Neural cell (in vitro differentiated cells): ENCODE results near the gene MT4. TPM values are rescaled to one million over a fixed set of nuclear protein-coding genes. Genes with fewer than 3 reads are reported as not detected.

Experiments used
- H2AFZ ChIP-seq: fragments of 200-600, 300-800 bp; sonication (generic), shearing (Covaris generic); 2 replicates; pipeline ENCODE4 v1.6.0; 2014; ENCODE audit warnings: low read depth, mild to moderate bottlenecking, antibody characterized with exemption, low read length, moderate library complexity
- H3F3A ChIP-seq: fragments of 200-600 bp; shearing (Covaris generic); 2 replicates; pipeline ENCODE4 v1.6.1; 2016; ENCODE audit warnings: mild to moderate bottlenecking, moderate library complexity, mixed read lengths, antibody characterized with exemption, low read length; ENCODE audit not compliant: insufficient read depth, poor library complexity, severe bottlenecking
- H3K27ac ChIP-seq: fragments of 200-600, 300-800 bp; sonication (generic), shearing (Covaris generic); 2 replicates; pipeline ENCODE4 v1.5.1; 2014; ENCODE audit warnings: mild to moderate bottlenecking, low read length, moderate library complexity
- H3K27me3 ChIP-seq: fragments of 300-800, 200-600 bp; sonication (generic), shearing (Covaris generic); 2 replicates; pipeline ENCODE4 v1.6.0; 2014; ENCODE audit warnings: mild to moderate bottlenecking, low read depth, low read length, moderate library complexity; ENCODE audit not compliant: insufficient read depth
- H3K36me3 ChIP-seq: fragments of 300-800, 200-600 bp; sonication (generic), shearing (Covaris generic); 2 replicates; pipeline ENCODE4 v1.5.1; 2014; ENCODE audit warnings: mild to moderate bottlenecking, antibody characterized with exemption, low read length, moderate library complexity; ENCODE audit not compliant: insufficient read depth
- H3K4me2 ChIP-seq: fragments of 300-800, 200-600 bp; sonication (generic), shearing (Covaris generic); 2 replicates; pipeline ENCODE4 v1.6.0; 2014; ENCODE audit warnings: mild to moderate bottlenecking, low read length
- H3K4me3 ChIP-seq: fragments of 300-800, 200-600 bp; sonication (generic), shearing (Covaris generic); 2 replicates; pipeline ENCODE4 v1.5.1; 2014; ENCODE audit warnings: mild to moderate bottlenecking, low read length, moderate library complexity
- H3K79me2 ChIP-seq: fragments of 200-600 bp; shearing (Covaris generic); replicated peaks from 2 replicates; pipeline ENCODE4 v1.6.0; 2014; ENCODE audit warnings: mild to moderate bottlenecking, low read length, moderate library complexity; ENCODE audit not compliant: insufficient read depth
- H3K9ac ChIP-seq: fragments of 300-800, 200-600 bp; sonication (generic), shearing (Covaris generic); 2 replicates; pipeline ENCODE4 v1.6.1; 2016; ENCODE audit warnings: mild to moderate bottlenecking, low read length, mixed read lengths
- H3K9me2 ChIP-seq: fragments of 200-600 bp; shearing (Covaris generic); 2 replicates; pipeline ENCODE4 v1.6.1; 2016; ENCODE audit warnings: mild to moderate bottlenecking, low read length, mixed read lengths; ENCODE audit not compliant: insufficient read depth
- H3K9me3 ChIP-seq: fragments of 200-600, 300-800 bp; sonication (generic), shearing (Covaris generic); 2 replicates; pipeline ENCODE4 v1.6.1; 2016; ENCODE audit warnings: mild to moderate bottlenecking, mixed run types, low read length, moderate library complexity, mixed read lengths
- H4K20me1 ChIP-seq: fragments of 200-600 bp; shearing (Covaris generic); 2 replicates; pipeline ENCODE4 v1.6.1; 2016; ENCODE audit warnings: mild to moderate bottlenecking, mixed run types; ENCODE audit not compliant: insufficient read depth
- EP300 ChIP-seq: fragments of 450-650 bp; conservative IDR thresholded peaks from 2 replicates; pipeline ENCODE4 v1.6.1; 2014; ENCODE audit warnings: antibody characterized with exemption, mild to moderate bottlenecking, moderate library complexity; ENCODE audit not compliant: poor library complexity, severe bottlenecking
- EZH2 ChIP-seq: fragments of 200-600, 300-800 bp; shearing (Covaris generic), sonication (generic); IDR thresholded peaks from 2 replicates; pipeline ENCODE4 v1.6.1; 2014; ENCODE audit warnings: antibody characterized with exemption, low read length, borderline replicate concordance, mild to moderate bottlenecking; ENCODE audit not compliant: insufficient read depth, poor library complexity, severe bottlenecking
- MXI1 ChIP-seq: fragments of 450-650 bp; conservative IDR thresholded peaks from 2 replicates; pipeline ENCODE4 v1.6.1; 2014; ENCODE audit warnings: antibody characterized with exemption, mild to moderate bottlenecking; ENCODE audit not compliant: poor library complexity, severe bottlenecking
- POLR2AphosphoS5 ChIP-seq: IDR thresholded peaks from 2 replicates; pipeline ENCODE4 v1.6.1; 2012
- RAD21 ChIP-seq: fragments of 450-650 bp; conservative IDR thresholded peaks from 2 replicates; pipeline ENCODE4 v1.6.1; 2014; ENCODE audit warnings: antibody characterized with exemption, mild to moderate bottlenecking, moderate library complexity
- SMC3 ChIP-seq: fragments of 450-650 bp; conservative IDR thresholded peaks from 2 replicates; pipeline ENCODE4 v1.6.1; 2014; ENCODE audit warnings: antibody characterized with exemption, mild to moderate bottlenecking, moderate library complexity; ENCODE audit not compliant: poor library complexity
- TAF1 ChIP-seq: IDR thresholded peaks from 2 replicates; pipeline ENCODE4 v1.6.1; 2012; ENCODE audit warnings: low read depth
- polyA plus RNA-seq: library from polyadenylated mRNA; depleted of rRNA; stranded (reverse); fragments of >200 nt; gene quantifications from 2 replicates; pipeline ENCODE4 v1.2.3, GENCODE V29; 2014
- TF ChIP-seq, protein P1 (sequence below): fragments of 450-650 bp; IDR thresholded peaks from 2 replicates; pipeline ENCODE4 v1.5.1; 2014; ENCODE audit warnings: antibody characterized with exemption, mild to moderate bottlenecking, moderate library complexity; ENCODE audit not compliant: poor library complexity, severe bottlenecking
- TF ChIP-seq, protein P2 (sequence below): IDR thresholded peaks from 2 replicates; pipeline ENCODE4 v1.6.1; 2012; ENCODE audit warnings: borderline replicate concordance

MT4 gene
- polyA plus RNA-seq, 1 donor from 2014 or later = not detected

DNA sequence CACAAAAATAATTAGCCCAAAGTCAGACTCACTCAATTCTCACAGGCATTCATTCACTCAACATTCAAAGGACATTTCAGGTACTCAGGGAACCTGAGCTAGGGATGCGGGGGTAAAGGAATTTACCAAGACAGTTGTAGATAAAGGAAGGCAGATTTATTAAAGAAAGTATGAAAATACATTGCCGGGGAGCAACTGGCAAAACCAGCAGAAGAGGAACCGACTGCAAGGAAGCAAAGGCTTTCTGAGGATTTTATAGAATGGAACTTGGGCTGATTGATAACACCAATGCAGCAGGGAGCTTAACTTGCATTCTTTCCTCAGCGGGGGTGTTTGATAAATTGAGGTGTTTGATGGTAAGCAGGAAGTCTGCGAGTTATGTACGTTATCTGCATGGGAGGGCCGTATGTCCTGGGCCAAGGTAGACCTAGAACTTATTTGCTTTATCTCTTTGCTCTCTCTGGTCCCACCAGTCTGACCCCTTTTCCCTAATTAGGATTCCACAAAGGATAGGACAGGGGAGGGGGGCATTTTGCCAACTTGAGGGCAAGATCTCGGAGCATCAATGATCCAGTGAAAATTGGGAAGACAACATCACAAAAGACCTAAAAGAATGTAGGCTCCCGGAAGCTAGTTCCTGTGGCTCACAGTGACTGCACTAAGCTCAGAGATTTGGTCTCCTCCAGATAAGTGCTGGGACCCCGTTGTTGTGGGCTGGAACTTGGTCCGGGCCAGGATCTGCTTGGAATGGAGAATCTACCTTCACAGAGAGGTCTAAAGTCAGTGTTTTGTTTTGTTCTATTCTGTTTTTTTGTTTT lies 18.7 kb downstream of the MT4 start:
- Histone ChIP-seq H3K4me2 (no peak overlapping the region), H3K27me3 (peaks cover 9% of the 10 kb centered on the region), H3K36me3 (no peaks in the 10 kb centered on the region), H3K79me2 (no peaks in the 10 kb centered on the region), H2AFZ (no peak overlapping the region), H3K4me3 (no peak overlapping the region), H4K20me1 (no peaks in the 10 kb centered on the region), H3K9me2 (no peaks in the 10 kb centered on the region), H3F3A (no peaks in the 10 kb centered on the region), H3K27ac (no peak overlapping the region), H3K9ac (no peak overlapping the region), H3K9me3 (no peaks in the 10 kb centered on the region)
- TF ChIP-seq, protein P1, sequence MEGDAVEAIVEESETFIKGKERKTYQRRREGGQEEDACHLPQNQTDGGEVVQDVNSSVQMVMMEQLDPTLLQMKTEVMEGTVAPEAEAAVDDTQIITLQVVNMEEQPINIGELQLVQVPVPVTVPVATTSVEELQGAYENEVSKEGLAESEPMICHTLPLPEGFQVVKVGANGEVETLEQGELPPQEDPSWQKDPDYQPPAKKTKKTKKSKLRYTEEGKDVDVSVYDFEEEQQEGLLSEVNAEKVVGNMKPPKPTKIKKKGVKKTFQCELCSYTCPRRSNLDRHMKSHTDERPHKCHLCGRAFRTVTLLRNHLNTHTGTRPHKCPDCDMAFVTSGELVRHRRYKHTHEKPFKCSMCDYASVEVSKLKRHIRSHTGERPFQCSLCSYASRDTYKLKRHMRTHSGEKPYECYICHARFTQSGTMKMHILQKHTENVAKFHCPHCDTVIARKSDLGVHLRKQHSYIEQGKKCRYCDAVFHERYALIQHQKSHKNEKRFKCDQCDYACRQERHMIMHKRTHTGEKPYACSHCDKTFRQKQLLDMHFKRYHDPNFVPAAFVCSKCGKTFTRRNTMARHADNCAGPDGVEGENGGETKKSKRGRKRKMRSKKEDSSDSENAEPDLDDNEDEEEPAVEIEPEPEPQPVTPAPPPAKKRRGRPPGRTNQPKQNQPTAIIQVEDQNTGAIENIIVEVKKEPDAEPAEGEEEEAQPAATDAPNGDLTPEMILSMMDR = no peak
- no peak for TF ChIP-seq SMC3
- no peak for TF ChIP-seq POLR2AphosphoS5
- TF ChIP-seq EZH2 = no peak
- TF ChIP-seq EP300 = no peak
- no peak for TF ChIP-seq MXI1
- no peak for TF ChIP-seq TAF1
- TF ChIP-seq, protein P2, sequence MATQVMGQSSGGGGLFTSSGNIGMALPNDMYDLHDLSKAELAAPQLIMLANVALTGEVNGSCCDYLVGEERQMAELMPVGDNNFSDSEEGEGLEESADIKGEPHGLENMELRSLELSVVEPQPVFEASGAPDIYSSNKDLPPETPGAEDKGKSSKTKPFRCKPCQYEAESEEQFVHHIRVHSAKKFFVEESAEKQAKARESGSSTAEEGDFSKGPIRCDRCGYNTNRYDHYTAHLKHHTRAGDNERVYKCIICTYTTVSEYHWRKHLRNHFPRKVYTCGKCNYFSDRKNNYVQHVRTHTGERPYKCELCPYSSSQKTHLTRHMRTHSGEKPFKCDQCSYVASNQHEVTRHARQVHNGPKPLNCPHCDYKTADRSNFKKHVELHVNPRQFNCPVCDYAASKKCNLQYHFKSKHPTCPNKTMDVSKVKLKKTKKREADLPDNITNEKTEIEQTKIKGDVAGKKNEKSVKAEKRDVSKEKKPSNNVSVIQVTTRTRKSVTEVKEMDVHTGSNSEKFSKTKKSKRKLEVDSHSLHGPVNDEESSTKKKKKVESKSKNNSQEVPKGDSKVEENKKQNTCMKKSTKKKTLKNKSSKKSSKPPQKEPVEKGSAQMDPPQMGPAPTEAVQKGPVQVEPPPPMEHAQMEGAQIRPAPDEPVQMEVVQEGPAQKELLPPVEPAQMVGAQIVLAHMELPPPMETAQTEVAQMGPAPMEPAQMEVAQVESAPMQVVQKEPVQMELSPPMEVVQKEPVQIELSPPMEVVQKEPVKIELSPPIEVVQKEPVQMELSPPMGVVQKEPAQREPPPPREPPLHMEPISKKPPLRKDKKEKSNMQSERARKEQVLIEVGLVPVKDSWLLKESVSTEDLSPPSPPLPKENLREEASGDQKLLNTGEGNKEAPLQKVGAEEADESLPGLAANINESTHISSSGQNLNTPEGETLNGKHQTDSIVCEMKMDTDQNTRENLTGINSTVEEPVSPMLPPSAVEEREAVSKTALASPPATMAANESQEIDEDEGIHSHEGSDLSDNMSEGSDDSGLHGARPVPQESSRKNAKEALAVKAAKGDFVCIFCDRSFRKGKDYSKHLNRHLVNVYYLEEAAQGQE = no peak
- no peak for TF ChIP-seq RAD21

DNA sequence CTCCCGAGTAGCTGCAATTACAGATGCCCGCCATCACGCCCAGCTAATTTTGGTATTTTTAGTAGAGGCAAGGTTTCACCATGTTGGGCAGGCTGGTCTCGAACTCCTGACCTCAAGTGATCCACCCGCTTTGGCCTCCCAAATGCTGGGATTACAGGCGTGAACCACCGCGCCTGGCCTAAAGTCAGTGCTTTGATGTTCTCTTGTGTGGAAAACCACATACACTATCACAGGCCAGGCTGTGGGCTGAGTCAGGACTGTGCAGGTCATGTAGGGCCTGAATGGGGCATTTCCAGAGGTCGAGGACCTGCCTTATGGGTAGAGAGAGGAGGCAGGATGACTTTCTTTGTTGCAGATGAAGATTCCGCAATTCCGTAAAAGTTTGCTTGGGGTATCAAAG lies 19.4 kb downstream of the MT4 start:
- Histone ChIP-seq H4K20me1 (no peaks in the 10 kb centered on the region), H3K9me2 (no peaks in the 10 kb centered on the region), H3K4me2 (no peak overlapping the region), H3K9ac (no peak overlapping the region), H3K4me3 (no peak overlapping the region), H3K36me3 (no peaks in the 10 kb centered on the region), H3K9me3 (no peaks in the 10 kb centered on the region), H2AFZ (no peak overlapping the region), H3F3A (no peaks in the 10 kb centered on the region), H3K27me3 (peaks cover 16% of the 10 kb centered on the region), H3K79me2 (no peaks in the 10 kb centered on the region), H3K27ac (no peak overlapping the region)
- no peak for TF ChIP-seq MXI1
- TF ChIP-seq, protein P1 = no peak
- no peak for TF ChIP-seq RAD21
- no peak for TF ChIP-seq POLR2AphosphoS5
- TF ChIP-seq EP300 = no peak
- no peak for TF ChIP-seq EZH2
- no peak for TF ChIP-seq TAF1
